HS-27A (cell line): ENCODE measurements around the gene CYTL1.
"Not testable (repeated sequence)": the region's sequence is repeated elsewhere in the genome, so short reads cannot be mapped to it uniquely, and the experiment has no call there.

Experiments used
- DNase-seq: peaks from one replicate; pipeline ENCODE4 v3.0.0-alpha.2; 2012; ENCODE audit warnings: low read depth, missing footprints

CYTL1 gene

DNA sequence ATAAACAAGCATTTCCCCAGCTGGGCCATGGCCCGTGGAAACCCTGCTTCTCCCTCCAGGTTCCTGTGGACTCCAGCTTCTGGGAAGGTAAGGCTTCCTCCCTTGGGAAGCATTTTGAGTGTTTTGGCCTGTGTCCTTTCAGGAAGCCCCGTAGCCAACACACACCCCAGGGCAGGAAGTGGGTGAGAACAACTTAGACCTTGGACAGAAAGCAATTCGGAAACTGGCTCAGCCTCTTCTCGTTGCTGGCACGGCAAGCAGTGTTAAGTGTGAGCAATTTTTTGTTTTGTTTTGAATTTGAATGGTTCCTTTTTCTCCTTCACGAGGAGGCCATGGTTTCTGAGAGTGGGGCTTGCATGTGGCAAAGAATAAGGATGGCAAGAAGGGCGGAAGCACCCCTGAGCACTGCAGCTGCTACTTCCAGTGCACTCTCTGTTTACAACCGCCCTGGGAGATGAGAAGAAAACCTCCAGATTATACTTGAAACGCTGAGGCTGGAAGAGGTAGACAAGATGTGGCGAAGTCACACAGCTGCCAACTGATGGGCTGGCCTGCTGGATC is 14.1 kb upstream of the CYTL1 start:
- DNase-seq = no peak

- DNase-seq = no peak
These were observed 13.6 kb upstream of the CYTL1 start for GRCh38 chr4:5032813-5033212.

GRCh38 chr4:5030927-5031326 is 11.7 kb upstream of the CYTL1 start:
- no peak for DNase-seq

DNA sequence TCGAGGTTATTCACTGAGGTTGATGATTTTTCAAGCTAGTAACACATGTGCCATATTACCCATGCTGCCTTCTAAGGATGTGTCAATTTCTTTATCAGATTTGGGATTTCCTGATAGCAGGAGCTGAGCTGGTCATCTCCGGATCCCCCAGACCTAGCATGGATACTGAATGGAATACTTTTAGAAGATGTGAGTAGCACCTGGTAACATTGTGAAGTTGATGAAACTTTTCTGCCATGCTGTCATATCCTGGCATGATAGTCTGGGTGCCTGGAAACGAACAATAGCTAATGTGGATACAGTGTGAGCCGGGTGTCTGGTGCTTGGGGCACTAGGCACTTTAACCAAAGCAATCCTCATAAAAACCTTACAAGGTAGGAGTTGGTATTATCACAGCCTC is 11.0 kb upstream of the CYTL1 start:
- no peak for DNase-seq

DNA sequence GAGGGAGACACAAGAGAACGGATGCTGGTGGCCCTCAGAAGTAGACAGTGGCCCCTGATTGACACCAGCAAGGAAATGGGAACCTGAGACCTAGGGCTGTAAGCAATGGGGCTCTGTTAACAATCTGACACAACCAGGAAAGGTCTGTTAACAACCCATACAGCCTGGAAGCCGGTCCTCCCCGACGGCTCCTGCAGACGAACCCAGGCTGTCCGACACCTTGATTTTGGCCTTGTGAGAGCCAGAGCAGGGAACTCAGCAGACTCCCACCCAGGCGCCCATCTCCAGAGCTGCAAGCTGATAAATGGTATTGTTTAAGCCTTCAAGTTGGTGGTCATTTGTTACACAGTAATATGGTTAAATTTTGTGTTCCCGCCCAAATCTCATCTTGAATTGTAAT is 10.2 kb upstream of the CYTL1 start:
- no peak for DNase-seq

GRCh38 chr4:5028480-5028879 is 9.2 kb upstream of the CYTL1 start:
- DNase-seq = no peak

DNA sequence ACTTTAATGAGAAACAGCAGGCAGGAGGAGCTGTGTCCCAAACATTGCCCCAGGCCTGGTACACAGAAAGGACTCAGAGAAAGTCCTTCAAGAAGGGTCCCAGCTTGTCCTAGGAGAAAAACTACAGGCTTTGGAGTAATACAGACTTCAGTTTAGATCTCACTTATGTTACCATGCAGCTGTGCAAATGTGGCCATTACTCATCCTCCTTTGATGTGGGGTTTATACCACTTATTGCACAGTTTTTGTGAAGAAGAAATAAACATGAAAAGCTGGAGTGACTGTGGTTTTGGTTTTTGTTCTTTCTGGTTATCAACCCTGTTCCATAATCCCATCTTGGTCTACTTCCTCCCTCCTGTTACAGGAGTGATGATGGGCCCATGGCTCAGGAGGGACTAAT is 8.1 kb upstream of the CYTL1 start:
- no peak for DNase-seq

GRCh38 chr4:5026371-5026770 is 7.1 kb upstream of the CYTL1 start:
- no peak for DNase-seq

- DNase-seq = no peak
These were observed 5.4 kb upstream of the CYTL1 start for GRCh38 chr4:5024673-5025072.

GRCh38 chr4:5021546-5021945 is 2.3 kb upstream of the CYTL1 start:
- no peak for DNase-seq

DNA sequence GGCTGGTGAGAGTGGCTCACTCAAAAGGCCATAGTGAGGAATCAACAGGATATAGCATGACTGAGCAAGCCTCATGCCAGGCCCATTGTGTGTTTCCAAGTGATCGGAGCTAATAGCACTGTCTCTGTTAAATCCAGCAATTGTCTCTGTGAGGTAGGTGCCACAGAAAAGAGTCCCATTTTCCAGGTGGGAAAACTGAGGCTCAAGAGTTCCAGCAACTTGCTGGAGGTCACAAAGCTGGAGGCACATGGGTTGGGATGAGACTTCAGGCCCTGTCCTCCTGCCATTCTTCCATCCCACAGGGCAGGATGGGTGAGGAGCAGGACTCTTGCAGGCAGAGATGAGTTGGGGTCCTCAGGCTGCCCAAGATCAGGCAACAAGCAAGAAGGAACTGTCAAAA is 1.1 kb upstream of the CYTL1 start:
- no peak for DNase-seq

DNA sequence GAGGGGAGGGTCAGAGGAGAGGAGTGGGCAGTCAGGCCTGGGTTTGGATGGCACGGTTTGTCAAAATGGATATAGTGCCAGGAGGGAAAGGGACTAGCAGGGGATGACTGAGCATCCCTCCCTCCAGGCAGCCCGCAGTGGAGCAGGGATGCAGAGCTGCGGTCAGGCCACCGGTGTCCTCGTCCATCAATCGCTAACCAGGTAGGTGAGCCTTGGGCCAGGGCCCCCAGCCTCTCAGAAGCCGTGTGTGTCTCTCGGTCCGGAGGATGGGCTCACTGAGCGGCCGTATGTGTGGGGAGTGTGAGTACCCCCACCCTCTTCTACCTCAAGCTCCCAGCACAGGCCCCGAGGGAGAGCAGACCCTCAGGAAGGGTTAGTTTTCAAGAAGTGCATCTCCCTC is 538 bp upstream of the CYTL1 start:
- DNase-seq = no peak

- DNase-seq = no peak
These were observed 655 bp downstream of the CYTL1 start for GRCh38 chr4:5018603-5019002.

GRCh38 chr4:5018096-5018495 is 1.2 kb downstream of the CYTL1 start:
- no peak for DNase-seq

DNA sequence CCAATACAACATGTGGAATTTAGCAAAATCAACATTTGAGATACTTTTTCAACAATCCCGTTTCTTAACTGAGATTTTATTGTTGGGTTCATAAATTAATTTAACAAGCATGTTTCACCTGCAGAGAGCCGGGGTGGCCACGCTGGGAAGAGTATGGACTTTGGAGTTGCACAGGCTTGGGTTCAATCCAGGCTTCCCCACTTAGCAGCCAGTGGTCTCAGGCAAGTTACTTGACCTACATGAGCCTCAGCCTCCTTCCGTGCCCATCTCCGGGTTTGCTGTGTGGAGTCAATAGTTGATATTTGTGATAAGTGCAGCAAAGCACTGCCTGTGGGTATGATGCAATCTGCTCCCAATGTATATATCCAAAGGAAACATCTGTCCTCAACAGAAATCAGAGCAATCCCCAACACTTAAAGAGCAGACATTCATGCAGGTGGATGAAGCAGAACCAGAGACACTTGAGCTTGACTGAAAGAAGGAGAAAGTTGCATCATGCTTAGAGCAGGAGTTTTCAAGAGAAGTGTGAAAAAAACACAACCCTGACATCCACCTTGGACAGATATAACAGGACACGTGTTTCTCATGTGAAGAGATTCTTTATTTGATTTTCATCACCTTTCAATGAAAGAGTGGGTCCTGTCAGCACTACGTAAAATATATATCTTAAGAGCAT is 5.1 kb downstream of the CYTL1 start:
- no peak for DNase-seq

- no peak for DNase-seq
These were observed 6.3 kb downstream of the CYTL1 start for GRCh38 chr4:5012958-5013357.

DNA sequence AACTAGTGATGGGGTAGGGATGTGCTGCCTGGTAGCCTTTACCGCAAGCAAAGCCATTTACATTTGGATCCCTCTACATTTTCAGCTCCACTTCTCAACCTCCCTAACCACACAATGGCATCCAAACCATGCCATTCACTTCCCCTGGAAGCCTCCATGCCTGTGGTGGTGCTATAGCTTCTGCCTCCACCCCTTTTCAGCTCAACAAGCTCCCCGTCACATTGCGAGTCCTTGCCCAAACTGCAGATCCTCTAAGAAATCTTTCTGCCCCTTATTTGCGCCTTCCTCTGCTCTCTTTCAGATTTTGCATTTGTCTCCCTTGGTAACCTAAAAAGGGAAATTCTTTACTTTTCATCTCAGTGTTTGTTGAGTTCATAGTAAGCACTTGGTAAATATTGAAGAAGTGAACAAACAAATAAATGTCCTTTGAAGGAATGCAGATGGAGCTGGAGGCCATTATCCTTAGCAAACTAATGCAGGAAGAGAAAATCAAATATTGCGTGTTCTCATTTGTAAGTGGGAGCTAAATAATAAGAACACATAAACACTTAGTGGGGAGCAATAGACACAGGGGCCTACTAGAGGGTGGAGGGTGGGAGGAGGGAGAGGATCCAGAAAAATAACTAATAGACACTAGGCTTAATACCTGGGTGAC is 6.9 kb downstream of the CYTL1 start:
- DNase-seq = no peak

- DNase-seq = no peak
These were observed 8.3 kb downstream of the CYTL1 start for GRCh38 chr4:5010984-5011383.

DNA sequence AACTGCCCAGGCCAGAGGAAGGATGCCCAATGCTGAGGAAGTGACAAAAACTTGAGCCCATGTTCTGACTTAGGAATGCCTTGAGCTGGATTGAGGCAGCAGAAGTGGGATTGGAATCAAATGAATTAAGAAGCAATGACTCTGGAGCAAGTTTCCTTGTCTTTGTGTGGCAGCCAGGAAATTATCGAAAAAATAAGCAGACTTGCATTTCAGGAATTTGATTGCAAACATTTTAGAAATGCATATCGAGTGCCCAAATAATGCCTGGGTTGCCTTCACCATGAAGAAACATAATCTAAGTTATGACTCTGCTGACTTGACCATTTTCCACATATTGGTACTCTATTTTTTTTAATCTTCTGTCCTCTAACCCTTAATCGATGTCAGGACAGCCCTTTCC is 9.5 kb downstream of the CYTL1 start:
- DNase-seq = no peak

GRCh38 chr4:5006932-5007331 is 12.3 kb downstream of the CYTL1 start:
- not testable (repeated sequence) for DNase-seq

DNA sequence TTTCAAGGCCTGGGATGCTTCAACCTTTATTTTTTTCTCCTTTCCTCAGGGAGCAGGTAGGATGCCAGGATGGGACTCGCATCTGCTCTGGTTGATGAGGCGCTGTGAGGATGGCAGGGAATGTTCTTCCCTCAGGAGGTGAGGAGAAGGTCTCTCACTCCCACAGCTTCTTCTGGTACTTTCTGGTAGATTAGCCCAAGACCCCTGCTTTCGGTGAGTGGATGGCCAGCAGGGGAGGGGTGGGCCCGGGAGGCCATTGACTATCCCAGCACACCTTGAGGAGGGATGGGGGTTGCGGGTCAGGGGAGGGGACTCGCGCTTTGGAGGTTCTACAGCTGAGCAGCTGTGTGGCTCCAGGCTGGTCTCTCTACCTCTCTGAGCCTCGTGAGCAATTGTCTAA is 14.8 kb downstream of the CYTL1 start:
- no peak for DNase-seq

DNA sequence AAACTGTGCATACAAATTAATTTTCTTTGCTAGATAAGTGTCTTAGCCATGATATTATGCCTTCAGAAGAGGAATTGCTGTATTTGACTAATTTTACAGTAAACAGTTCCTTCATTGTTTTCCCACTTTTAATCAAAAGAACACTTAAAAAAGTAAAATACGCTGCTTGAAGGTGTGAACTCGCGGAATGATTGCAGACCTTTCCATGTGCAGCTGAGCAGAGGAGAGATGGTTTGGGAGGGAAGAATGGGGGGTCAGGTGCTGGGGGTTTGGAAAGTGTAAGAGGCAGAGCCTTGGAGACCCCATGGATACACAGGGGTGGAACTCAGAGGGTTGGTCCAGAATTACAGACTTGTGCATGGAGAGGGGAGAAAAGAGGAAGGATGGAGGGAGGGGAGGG is 15.3 kb downstream of the CYTL1 start:
- DNase-seq = no peak

DNA sequence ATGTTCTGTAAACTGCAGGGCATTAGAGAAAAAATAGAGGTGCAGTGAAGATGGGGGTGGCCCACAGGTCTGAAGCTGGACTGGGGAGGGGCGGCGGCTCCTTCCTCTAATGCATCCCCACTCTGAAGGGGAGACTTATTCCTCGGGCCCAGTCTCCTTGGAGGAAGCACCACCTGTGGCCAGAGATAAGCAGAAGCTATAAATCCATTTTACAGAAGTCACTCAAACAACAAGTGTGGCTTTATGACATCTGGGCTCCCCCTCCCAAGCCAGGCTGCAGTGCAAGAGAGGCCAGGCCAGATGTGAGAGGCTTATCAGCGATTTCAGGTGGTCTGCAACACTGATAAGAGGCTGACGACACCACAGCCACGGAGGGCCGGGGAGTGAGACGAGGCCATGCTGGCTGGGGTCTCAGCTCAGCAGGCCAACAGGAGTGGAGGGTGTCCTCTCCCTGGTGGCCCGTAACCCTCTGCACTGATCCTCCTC is 15.8 kb downstream of the CYTL1 start:
- DNase-seq = no peak

DNA sequence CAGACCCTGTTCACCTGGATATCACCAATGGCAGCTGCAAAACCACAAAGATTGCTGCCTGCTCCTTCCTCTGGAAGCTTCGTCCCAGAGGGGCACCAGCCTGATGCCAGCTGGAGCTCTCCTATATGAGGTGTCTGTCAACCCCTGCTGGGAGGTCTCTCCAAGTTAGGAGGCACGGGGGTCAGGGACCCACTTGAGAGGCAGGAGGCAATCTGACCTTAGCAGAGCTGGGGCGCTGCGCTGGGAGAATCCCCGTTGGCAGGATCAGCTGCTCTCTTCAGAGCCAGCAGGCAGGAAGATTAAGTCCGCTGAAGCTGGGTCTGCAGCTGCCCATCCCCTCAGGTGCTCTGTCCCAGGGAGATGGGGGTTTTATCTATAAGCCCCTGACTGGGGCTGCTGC is 17.6 kb downstream of the CYTL1 start:
- DNase-seq = not testable (repeated sequence)
